SK-N-SH (cell line): ENCODE measurements around the gene C11orf97.

ENCODE experiments used
- EP300 ChIP-seq, 2 experiments: IDR thresholded peaks; 2 replicates each; pipeline versions ENCODE4 v1.4.0 to v1.6.1; 2012; ENCODE audit warnings: borderline replicate concordance in 1 of 2, low read depth in 1 of 2, low read length in 1 of 2
- FOSL2 ChIP-seq: IDR thresholded peaks from 2 replicates; pipeline ENCODE4 v1.4.0; 2012; ENCODE audit warnings: low read depth, mild to moderate bottlenecking, moderate library complexity, borderline replicate concordance
- GABPA ChIP-seq: IDR thresholded peaks from 2 replicates; pipeline ENCODE4 v1.4.0; 2012; ENCODE audit warnings: low read depth, mild to moderate bottlenecking
- MEF2A ChIP-seq: IDR thresholded peaks from 2 replicates; pipeline ENCODE4 v1.4.0; 2012; ENCODE audit warnings: low read depth, borderline replicate concordance
- MXI1 ChIP-seq: IDR thresholded peaks from 2 replicates; pipeline ENCODE4 v1.6.1; 2012; ENCODE audit warnings: mild to moderate bottlenecking, low read depth, low read length, improper control_type of control experiment
- POLR2AphosphoS5 ChIP-seq: IDR thresholded peaks from 2 replicates; pipeline ENCODE4 v1.6.1; 2012; ENCODE audit warnings: low read depth, low read length
- RAD21 ChIP-seq: IDR thresholded peaks from 2 replicates; pipeline ENCODE4 v1.6.1; 2012; ENCODE audit warnings: mild to moderate bottlenecking, low read length
- REST ChIP-seq: IDR thresholded peaks from 2 replicates; pipeline ENCODE4 v1.6.1; 2012; ENCODE audit warnings: mild to moderate bottlenecking, low read depth, low read length, moderate library complexity
- RFX5 ChIP-seq: IDR thresholded peaks from 2 replicates; pipeline ENCODE4 v1.6.1; 2012; ENCODE audit warnings: mild to moderate bottlenecking, improper control_type of control experiment, low read length
- SMC3 ChIP-seq: IDR thresholded peaks from 2 replicates; pipeline ENCODE4 v1.6.1; 2012; ENCODE audit warnings: low read depth, low read length, improper control_type of control experiment
- TAF1 ChIP-seq: IDR thresholded peaks from 2 replicates; pipeline ENCODE4 v1.6.1; 2012; ENCODE audit warnings: low read depth, mild to moderate bottlenecking, low read length, moderate library complexity, borderline replicate concordance
- USF1 ChIP-seq: IDR thresholded peaks from 2 replicates; pipeline ENCODE4 v1.4.0; 2012; ENCODE audit warnings: low read depth, borderline replicate concordance
- TF ChIP-seq, protein P1 (sequence below): fragments of 200-600 bp; sonication (generic); IDR thresholded peaks from 2 replicates; pipeline ENCODE4 v1.6.1; 2017; ENCODE audit warnings: antibody characterized with exemption, mild to moderate bottlenecking, moderate library complexity

- no peak for TF ChIP-seq REST
- no peak for TF ChIP-seq MXI1
- TF ChIP-seq, protein P1, sequence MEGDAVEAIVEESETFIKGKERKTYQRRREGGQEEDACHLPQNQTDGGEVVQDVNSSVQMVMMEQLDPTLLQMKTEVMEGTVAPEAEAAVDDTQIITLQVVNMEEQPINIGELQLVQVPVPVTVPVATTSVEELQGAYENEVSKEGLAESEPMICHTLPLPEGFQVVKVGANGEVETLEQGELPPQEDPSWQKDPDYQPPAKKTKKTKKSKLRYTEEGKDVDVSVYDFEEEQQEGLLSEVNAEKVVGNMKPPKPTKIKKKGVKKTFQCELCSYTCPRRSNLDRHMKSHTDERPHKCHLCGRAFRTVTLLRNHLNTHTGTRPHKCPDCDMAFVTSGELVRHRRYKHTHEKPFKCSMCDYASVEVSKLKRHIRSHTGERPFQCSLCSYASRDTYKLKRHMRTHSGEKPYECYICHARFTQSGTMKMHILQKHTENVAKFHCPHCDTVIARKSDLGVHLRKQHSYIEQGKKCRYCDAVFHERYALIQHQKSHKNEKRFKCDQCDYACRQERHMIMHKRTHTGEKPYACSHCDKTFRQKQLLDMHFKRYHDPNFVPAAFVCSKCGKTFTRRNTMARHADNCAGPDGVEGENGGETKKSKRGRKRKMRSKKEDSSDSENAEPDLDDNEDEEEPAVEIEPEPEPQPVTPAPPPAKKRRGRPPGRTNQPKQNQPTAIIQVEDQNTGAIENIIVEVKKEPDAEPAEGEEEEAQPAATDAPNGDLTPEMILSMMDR = no peak
- no peak for TF ChIP-seq FOSL2
- no peak for TF ChIP-seq MEF2A
- TF ChIP-seq USF1 = no peak
- TF ChIP-seq RAD21 = no peak
- no peak for TF ChIP-seq GABPA
- TF ChIP-seq POLR2AphosphoS5 = no peak
- no peak for TF ChIP-seq EP300 (IDR thresholded peaks at IDR 0.05; ENCODE audit: borderline replicate concordance in 1 of 2, low read depth in 1 of 2, low read length in 1 of 2)
- no peak for TF ChIP-seq SMC3
- TF ChIP-seq TAF1 = no peak
- TF ChIP-seq RFX5 = no peak
These were observed 46.2 kb downstream of the C11orf97 start for GRCh38 chr11:94558468-94558867.
